H9 (cell line): ENCODE results near the gene CNRIP1. TPM values are rescaled to one million over a fixed set of nuclear protein-coding genes. Genes with fewer than 3 reads are reported as not detected.

Experiments
- DNase-seq: peaks from one replicate; pipeline ENCODE4 v3.0.0-alpha.2; 2017
- H2AFZ ChIP-seq: one replicate; pipeline ENCODE4 v1.6.1; 2013; ENCODE audit warnings: mild to moderate bottlenecking, low read length, control low read depth, moderate library complexity
- H2AK5ac ChIP-seq: 2 replicates; pipeline ENCODE4 v1.6.1; 2013; ENCODE audit warnings: low read length, control low read depth, mixed read lengths; ENCODE audit not compliant: insufficient read length
- H2BK120ac ChIP-seq: one replicate; pipeline ENCODE4 v1.6.1; 2013; ENCODE audit warnings: low read depth, mild to moderate bottlenecking, low read length, control low read depth, inconsistent platforms; ENCODE audit not compliant: poor library complexity, severe bottlenecking
- H2BK12ac ChIP-seq: 2 replicates; pipeline ENCODE4 v1.6.1; 2013; ENCODE audit warnings: low read length, control low read depth, mixed read lengths, low read depth; ENCODE audit not compliant: insufficient read length
- H2BK15ac ChIP-seq: 2 replicates; pipeline ENCODE4 v1.6.1; 2013; ENCODE audit warnings: low read depth, low read length, control low read depth
- H2BK20ac ChIP-seq: one replicate; pipeline ENCODE4 v1.6.1; 2013; ENCODE audit warnings: low read depth, mild to moderate bottlenecking, low read length, control low read depth, inconsistent platforms; ENCODE audit not compliant: poor library complexity, severe bottlenecking
- H2BK5ac ChIP-seq: 2 replicates; pipeline ENCODE4 v1.6.1; 2013; ENCODE audit warnings: low read length, control low read depth, mixed read lengths; ENCODE audit not compliant: insufficient read length
- H3K14ac ChIP-seq: 2 replicates; pipeline ENCODE4 v1.6.1; 2013; ENCODE audit warnings: low read length, control low read depth; ENCODE audit not compliant: insufficient read depth
- H3K18ac ChIP-seq: 2 replicates; pipeline ENCODE4 v1.6.1; 2013; ENCODE audit warnings: low read depth, mild to moderate bottlenecking, mixed read lengths, low read length, control low read depth; ENCODE audit not compliant: insufficient read length
- H3K23ac ChIP-seq: 2 replicates; pipeline ENCODE4 v1.6.1; 2013; ENCODE audit warnings: low read length, control low read depth, mixed read lengths, low read depth; ENCODE audit not compliant: insufficient read length
- H3K23me2 ChIP-seq: 2 replicates; pipeline ENCODE4 v1.6.1; 2013; ENCODE audit warnings: low read depth, mild to moderate bottlenecking, mixed read lengths, low read length, control low read depth; ENCODE audit not compliant: insufficient read length, poor library complexity, severe bottlenecking
- H3K27ac ChIP-seq: 2 replicates; pipeline ENCODE4 v1.5.1; 2013; ENCODE audit warnings: low read length, control low read depth, mixed read lengths, low read depth; ENCODE audit not compliant: insufficient read length
- H3K27me3 ChIP-seq: 2 replicates; pipeline ENCODE4 v1.6.1; 2013; ENCODE audit warnings: low read length, control low read depth, inconsistent platforms; ENCODE audit not compliant: insufficient read depth
- H3K4ac ChIP-seq: 2 replicates; pipeline ENCODE4 v1.6.1; 2013; ENCODE audit warnings: low read depth, mild to moderate bottlenecking, control low read depth, inconsistent platforms, low read length, moderate library complexity
- H3K4me1 ChIP-seq: 2 replicates; pipeline ENCODE4 v1.6.1; 2013; ENCODE audit warnings: low read length, control low read depth, inconsistent platforms; ENCODE audit not compliant: insufficient read depth
- H3K4me2 ChIP-seq: 2 replicates; pipeline ENCODE4 v1.6.1; 2013; ENCODE audit warnings: low read length, control low read depth, mixed read lengths; ENCODE audit not compliant: insufficient read length, insufficient read depth
- H3K56ac ChIP-seq: 2 replicates; pipeline ENCODE4 v1.6.1; 2013; ENCODE audit warnings: low read depth, mild to moderate bottlenecking, mixed read lengths, low read length, control low read depth; ENCODE audit not compliant: insufficient read length
- H3K79me1 ChIP-seq: 2 replicates; pipeline ENCODE4 v1.6.1; 2013; ENCODE audit warnings: low read depth, mild to moderate bottlenecking, moderate library complexity, low read length, control low read depth, inconsistent platforms; ENCODE audit not compliant: insufficient read depth, poor library complexity, severe bottlenecking
- H3K79me2 ChIP-seq: 2 replicates; pipeline ENCODE4 v1.6.1; 2013; ENCODE audit warnings: low read length, control low read depth, inconsistent platforms; ENCODE audit not compliant: insufficient read depth
- H3K9ac ChIP-seq: 2 replicates; pipeline ENCODE4 v1.6.1; 2013; ENCODE audit warnings: low read length, control low read depth, mixed read lengths; ENCODE audit not compliant: insufficient read length; ENCODE audit errors: extremely low read depth
- H3K9me3 ChIP-seq: one replicate; pipeline ENCODE4 v1.6.1; 2013; ENCODE audit warnings: low read depth, low read length, inconsistent platforms; ENCODE audit not compliant: control insufficient read depth
- H3T11ph ChIP-seq: one replicate; pipeline ENCODE4 v1.6.1; 2013; ENCODE audit warnings: mild to moderate bottlenecking, low read length, control low read depth, inconsistent platforms
- H4K20me1 ChIP-seq: one replicate; pipeline ENCODE4 v1.6.1; 2013; ENCODE audit not compliant: control insufficient read depth, insufficient read length, insufficient read depth
- H4K5ac ChIP-seq: 2 replicates; pipeline ENCODE4 v1.6.1; 2013; ENCODE audit warnings: low read depth, mild to moderate bottlenecking, mixed read lengths, low read length, control low read depth; ENCODE audit not compliant: insufficient read length
- H4K8ac ChIP-seq: replicated peaks from 2 replicates; pipeline ENCODE4 v1.6.1; 2013; ENCODE audit warnings: low read length, control low read depth, mixed read lengths, low read depth; ENCODE audit not compliant: insufficient read length
- H4K91ac ChIP-seq: 2 replicates; pipeline ENCODE4 v1.6.1; 2013; ENCODE audit warnings: low read depth, mild to moderate bottlenecking, moderate library complexity, mixed read lengths, low read length, control low read depth; ENCODE audit not compliant: insufficient read length
- H3K27ac Mint-ChIP-seq, 3 experiments: 2 replicates in 2 of 3; 3 replicates in 1 of 3; pipeline ENCODE4 v1.8.0; 2020 to 2021; ENCODE audit warnings: mixed read lengths in 3 of 3, mild to moderate bottlenecking in 1 of 3, moderate library complexity in 1 of 3
- H3K27me3 Mint-ChIP-seq: 2 replicates; pipeline ENCODE4 v1.8.0; 2021; ENCODE audit warnings: low read depth, mild to moderate bottlenecking, moderate library complexity, mixed read lengths
- H3K36me3 Mint-ChIP-seq, 3 experiments: 2 replicates in 2 of 3; 3 replicates in 1 of 3; pipeline ENCODE4 v1.8.0; 2020 to 2021; ENCODE audit warnings: low read depth in 3 of 3, mixed read lengths in 3 of 3; ENCODE audit not compliant: insufficient read depth in 1 of 3
- H3K4me1 Mint-ChIP-seq, 2 experiments: 2 replicates each; pipeline ENCODE4 v1.8.0; 2020; ENCODE audit warnings: mixed read lengths in 2 of 2
- H3K4me3 Mint-ChIP-seq, 2 experiments: 2 replicates in 1 of 2; 3 replicates in 1 of 2; pipeline ENCODE4 v1.8.0; 2020 to 2021; ENCODE audit warnings: mild to moderate bottlenecking in 2 of 2, mixed read lengths in 2 of 2, moderate library complexity in 1 of 2
- H3K9me3 Mint-ChIP-seq, 2 experiments: 2 replicates in 1 of 2; 3 replicates in 1 of 2; pipeline ENCODE4 v1.8.0; 2020; ENCODE audit warnings: mild to moderate bottlenecking in 2 of 2, mixed read lengths in 2 of 2, moderate library complexity in 1 of 2
- CTCF ChIP-seq: fragments of 200-600 bp; sonication (generic); conservative IDR thresholded peaks from 3 replicates; pipeline ENCODE4 v1.8.0; 2021; ENCODE audit warnings: antibody characterized with exemption, mild to moderate bottlenecking
- WGBS: extraction: QIAGEN DNeasy Blood & Tissue Kit; methylation state at CpG from one replicate; pipeline ENCODE4 v1.1.7; 2013; ENCODE audit warnings: missing lambda C conversion rate, low lambda C conversion rate, mixed read lengths; ENCODE audit not compliant: insufficient read length; ENCODE audit errors: extremely low coverage; 5-methylcytosine and 5-hydroxymethylcytosine counted together
- total RNA-seq: library from RNA; stranded (reverse); gene quantifications from 2 replicates; pipeline ENCODE4 v1.2.1, GENCODE V29; 2021

Gene CNRIP1
- total RNA-seq, 1 experiment from 2014 or later: 0.70 TPM

DNA sequence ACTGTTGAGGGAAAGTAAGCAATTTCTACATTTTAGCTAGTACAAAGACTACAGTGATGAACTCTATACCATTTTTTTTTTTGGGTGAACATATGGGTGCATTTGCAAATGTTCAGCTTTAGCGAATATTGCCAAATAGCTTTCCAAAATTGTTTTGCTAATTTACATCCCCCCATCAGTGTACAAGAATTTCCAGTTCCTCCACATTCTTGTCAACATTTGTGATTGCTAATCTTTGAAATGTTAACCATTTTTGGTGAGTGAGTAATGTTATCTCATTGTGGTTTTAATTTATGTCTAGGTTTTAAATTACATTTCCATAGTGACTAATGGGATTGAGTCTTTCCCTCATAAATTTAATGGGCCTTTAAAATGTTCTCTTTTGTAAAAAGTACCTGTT, 16.4 kb upstream of the CNRIP1 start:
- H3K23ac ChIP-seq: no peak overlapping the region
- H3K18ac ChIP-seq: no peak overlapping the region
- no peak overlapping the region for H3K4me2 ChIP-seq
- Mint-ChIP-seq H3K27me3 (no peaks in the 10 kb centered on the region), H3K36me3 (no peaks in the 10 kb centered on the region), H3K4me1 (peaks cover 5 to 12% of the 10 kb centered on the region in 2 experiments), H3K4me3 (no peak overlapping the region), H3K27ac (no peak overlapping the region), H3K9me3 (no peaks in the 10 kb centered on the region)
- H3K27ac ChIP-seq: no peak overlapping the region
- H3K9ac ChIP-seq: no peak overlapping the region
- no peak overlapping the region for H2BK12ac ChIP-seq
- no peak overlapping the region for H4K5ac ChIP-seq
- no peaks in the 10 kb centered on the region for H3K27me3 ChIP-seq
- no peak overlapping the region for H3K56ac ChIP-seq
- no peaks in the 10 kb centered on the region for H4K20me1 ChIP-seq
- no peak for DNase-seq
- H4K8ac ChIP-seq: no peak overlapping the region
- H2BK20ac ChIP-seq: no peak overlapping the region
- H3K79me2 ChIP-seq: no peaks in the 10 kb centered on the region
- H2AK5ac ChIP-seq: no peak overlapping the region
- H2BK5ac ChIP-seq: no peak overlapping the region
- no peak for TF ChIP-seq CTCF
- no peak overlapping the region for H3T11ph ChIP-seq
- H2BK15ac ChIP-seq: no peak overlapping the region
- no peaks in the 10 kb centered on the region for H3K23me2 ChIP-seq
- no peaks in the 10 kb centered on the region for H3K9me3 ChIP-seq
- H4K91ac ChIP-seq: no peak overlapping the region
- H2BK120ac ChIP-seq: no peak overlapping the region
- H3K4ac ChIP-seq: no peak overlapping the region
- H3K79me1 ChIP-seq: no peaks in the 10 kb centered on the region
- H2AFZ ChIP-seq: no peak overlapping the region
- WGBS: no CpG with 5 or more reads among the region's 1 CpG
- no peaks in the 10 kb centered on the region for H3K4me1 ChIP-seq
- no peak overlapping the region for H3K14ac ChIP-seq
